K562 (cell line): ENCODE data around the gene TMEM158. TPM values are rescaled to one million over a fixed set of nuclear protein-coding genes. Genes with fewer than 3 reads are reported as not detected.

Source experiments
- ATAC-seq: fragments of 200-7000 bp; cut with Tn5 transposase; 3 replicates; pipeline ENCODE4 v1.9.1; 2020; ENCODE audit warnings: moderate library complexity
- BruUV-seq: library from RNA; stranded (reverse); fragments of 400-500 nt; replicated peaks from 2 replicates; lab custom pipeline; 2021; lab: Mats Ljungman, UMichigan
- CTCF ChIA-PET: fragments of 300-600 bp; formaldehyde crosslinking; extraction: SDS; loops from one replicate; lab custom pipeline; 2021; ENCODE audit warnings: low intra/inter-chr PET ratio; lab: Yijun Ruan, JAX
- POLR2A ChIA-PET: fragments of 300-600, 350-650 bp; sonication (Branson Sonifier 250); formaldehyde crosslinking; extraction: SDS; loops from one replicate; lab custom pipeline; 2021; ENCODE audit warnings: antibody characterized with exemption, inconsistent platforms; lab: Yijun Ruan, JAX
- DNase-seq, 4 experiments: peaks; one replicate each; pipeline versions ENCODE4 v3.0.0 to v3.0.0-alpha.2; 2011 to 2018; ENCODE audit warnings: low spot score in 3 of 4, mixed read lengths in 3 of 4; ENCODE audit errors: extremely low read depth in 1 of 4
- FAIRE-seq: peaks from 2 replicates; lab custom pipeline; 2011; peaks lifted over from hg19 to GRCh38; lab: Jason Lieb, UNC
- H2AFZ ChIP-seq: 2 replicates; pipeline ENCODE4 v1.6.0; 2011; ENCODE audit warnings: low read depth, low read length, control low read depth, inconsistent platforms
- H3K27ac ChIP-seq: fragments of 200-600 bp; 3 replicates; pipeline ENCODE4 v1.8.0; 2011; ENCODE audit warnings: low read depth, mild to moderate bottlenecking, control low read depth, inconsistent platforms, low read length, moderate library complexity, mixed read lengths; ENCODE audit errors: extremely low read depth
- H3K27me3 ChIP-seq, 2 experiments: fragments of 300-600 bp in 1 of 2; 2 replicates in 1 of 2; 3 replicates in 1 of 2; pipeline versions ENCODE4 v1.6.0 to v1.8.0; 2011; ENCODE audit warnings: inconsistent platforms in 2 of 2, low read length in 2 of 2, mild to moderate bottlenecking in 1 of 2, mixed read lengths in 1 of 2, moderate library complexity in 1 of 2; ENCODE audit not compliant: control insufficient read depth in 2 of 2, insufficient read depth in 2 of 2
- H3K36me3 ChIP-seq: fragments of 300-600 bp; 3 replicates; pipeline ENCODE4 v1.8.0; 2011; ENCODE audit warnings: mild to moderate bottlenecking, low read length, inconsistent platforms; ENCODE audit not compliant: control insufficient read depth, insufficient read depth
- H3K4me1 ChIP-seq, 2 experiments: fragments of 200-600 bp in 1 of 2; replicated peaks in 1 of 2; 2 replicates in 1 of 2; 3 replicates in 1 of 2; pipeline versions ENCODE4 v1.5.1 to v1.8.0; 2011; ENCODE audit warnings: inconsistent platforms in 2 of 2, low read length in 2 of 2, mild to moderate bottlenecking in 1 of 2, mixed read lengths in 1 of 2, moderate library complexity in 1 of 2; ENCODE audit not compliant: control insufficient read depth in 2 of 2, insufficient read depth in 2 of 2
- H3K4me2 ChIP-seq: 2 replicates; pipeline ENCODE4 v1.6.1; 2011; ENCODE audit warnings: low read length, control low read depth, inconsistent platforms, mixed read lengths; ENCODE audit not compliant: insufficient read depth
- H3K4me3 ChIP-seq: fragments of 200-600 bp; sonication (generic), shearing (Covaris generic); 2 replicates; pipeline ENCODE4 v1.5.1; 2016; ENCODE audit warnings: control low read depth, inconsistent platforms
- H3K79me2 ChIP-seq: fragments of 200-600 bp; 3 replicates; pipeline ENCODE4 v1.8.0; 2011; ENCODE audit warnings: low read length, inconsistent platforms; ENCODE audit not compliant: control insufficient read depth, insufficient read depth
- H3K9ac ChIP-seq, 2 experiments: 2 replicates each; pipeline versions ENCODE4 v1.6.0 to v1.6.1; 2011; ENCODE audit warnings: low read depth in 2 of 2, low read length in 2 of 2, control low read depth in 1 of 2, inconsistent platforms in 1 of 2, mild to moderate bottlenecking in 1 of 2, mixed read lengths in 1 of 2; ENCODE audit not compliant: insufficient read depth in 1 of 2
- H3K9me1 ChIP-seq: one replicate; pipeline ENCODE4 v1.6.0; 2011; ENCODE audit warnings: inconsistent platforms, mild to moderate bottlenecking, low read length, moderate library complexity; ENCODE audit not compliant: control insufficient read depth, insufficient read depth
- H3K9me3 ChIP-seq: replicated peaks from 2 replicates; pipeline ENCODE4 v1.5.1; 2011; ENCODE audit warnings: low read depth, low read length, inconsistent platforms; ENCODE audit not compliant: control insufficient read depth, insufficient read depth
- H4K20me1 ChIP-seq: replicated peaks from 2 replicates; pipeline ENCODE4 v1.6.1; 2011; ENCODE audit warnings: low read length, inconsistent platforms, mixed read lengths; ENCODE audit not compliant: control insufficient read depth, insufficient read depth
- BCL6 ChIP-seq: fragments of 250-450 bp; sonication (Bioruptor Pico); IDR thresholded peaks from 2 replicates; pipeline ENCODE4 v1.4.0; 2020
- CCAR2 ChIP-seq: fragments of 200-400 bp; formaldehyde crosslinking; IDR thresholded peaks from 2 replicates; pipeline ENCODE4 v1.6.1; 2017; ENCODE audit warnings: mild to moderate bottlenecking, low read depth, low read length
- MYBL2 ChIP-seq, 2 experiments: fragments of 450-650 bp in 1 of 2; sonication (generic) in 1 of 2; formaldehyde crosslinking in 1 of 2; IDR thresholded peaks; 2 replicates each; pipeline versions ENCODE4 v1.6.1 to v1.8.1; 2017 to 2022; ENCODE audit warnings: borderline replicate concordance in 1 of 2, inconsistent platforms in 1 of 2, low read depth in 1 of 2, mild to moderate bottlenecking in 1 of 2, missing genetic modification reagents in 1 of 2, moderate library complexity in 1 of 2
- NONO ChIP-seq, 2 experiments: fragments of 200-400 bp in 1 of 2; fragments of 450-650 bp in 1 of 2; formaldehyde crosslinking in 1 of 2; IDR thresholded peaks; 2 replicates each; pipeline ENCODE4 v1.6.1; 2017; ENCODE audit warnings: low read depth in 2 of 2, mild to moderate bottlenecking in 2 of 2, moderate library complexity in 2 of 2, low read length in 1 of 2
- SLC30A9 ChIP-seq: fragments of 250-450 bp; sonication (Bioruptor Pico); IDR thresholded peaks from 2 replicates; pipeline ENCODE4 v1.8.0; 2022; ENCODE audit warnings: mild to moderate bottlenecking, moderate library complexity
- ZNF277 ChIP-seq: fragments of 250-450 bp; sonication (Bioruptor Pico); IDR thresholded peaks from 2 replicates; pipeline ENCODE4 v1.8.0; 2022; ENCODE audit warnings: inconsistent platforms, mild to moderate bottlenecking, moderate library complexity, borderline replicate concordance
- in situ Hi-C: fragments of 300-500 bp; cut with MboI; formaldehyde crosslinking; loops from 4 replicates; pipeline ENCODE4 v1.15.0; 2018; ENCODE audit warnings: inconsistent platforms, mixed read lengths
- intact Hi-C: fragments of 100-400 bp; cut with micrococcal nuclease; formaldehyde crosslinking; loops from 2 replicates; pipeline ENCODE4 v1.14.2; 2022
- polyA plus RNA-seq, 8 experiments: library from polyadenylated mRNA; depleted of rRNA in 4 of 8; stranded (reverse) in 5 of 8; unstranded in 3 of 8; fragments of >200 nt; fragmentation: Nextera tagmentation in 2 of 8; fragmentation: Illumina TruSeq in 1 of 8; extraction: Ambion mirVana in 2 of 8; extraction: Trizol in 1 of 8; gene quantifications; 2 replicates each; pipeline versions ENCODE4 v1.2.1 to v1.2.3, GENCODE V29; 2011 to 2014; ENCODE audit warnings: inconsistent platforms in 1 of 8, missing spikeins in 1 of 8
- total RNA-seq, 7 experiments: library from RNA; depleted of rRNA in 6 of 7; stranded (reverse); fragments of >200 nt in 6 of 7; fragmentation: Illumina TruSeq in 2 of 7; extraction: Trizol in 2 of 7; gene quantifications; 2 replicates each; pipeline versions ENCODE4 v1.2.1 to v1.2.3, GENCODE V29; 2011 to 2021; ENCODE audit warnings: low replicate concordance in 1 of 7

The TMEM158 gene
- total and polyA plus RNA-seq, 9 of the 15 experiments (the other 6 are each of a cell fraction or from before 2014, with no cell fraction given) = 2.2 to 46.5 (median 8.4) TPM

- no peak for TF ChIP-seq ZNF277 (CRISPR knock-in tag)
- no peak for TF ChIP-seq MYBL2 (IDR thresholded peaks at IDR 0.05; ENCODE audit: low read depth)
- TF ChIP-seq MYBL2 (CRISPR knock-in tag; IDR thresholded peaks at IDR 0.05; ENCODE audit: borderline replicate concordance) = no peak
- no peak for TF ChIP-seq BCL6 (CRISPR knock-in tag)
- no peak for TF ChIP-seq NONO (IDR thresholded peaks at IDR 0.05; ENCODE audit: low read depth in 2 of 2, low read length in 1 of 2)
- TF ChIP-seq CCAR2 = no peak
These were observed 8.2 kb upstream of the TMEM158 start (continued) for GRCh38 chr3:45234250-45234649.

GRCh38 chr3:45232521-45232920 is 6.4 kb upstream of the TMEM158 start:
- POLR2A ChIA-PET = interaction anchor here (0.6 to 0.9 kb wide), 4 partner anchors 15 to 191 kb away, joined by 3 to 4 read pairs (median 3); no protein-coding TSS in a partner anchor
- no peaks in the 10 kb centered on the region for H4K20me1 ChIP-seq
- peaks cover 4% of the 10 kb centered on the region; the same call in 1 of the 2 replicates for H3K9me3 ChIP-seq
- H3K9me1 ChIP-seq = no peaks in the 10 kb centered on the region
- no peak overlapping the region for H3K4me2 ChIP-seq
- no peak overlapping the region for H3K9ac ChIP-seq
- no peak overlapping the region for H3K27ac ChIP-seq
- DNase-seq (no peak), FAIRE-seq (no peak), ATAC-seq (no peak)
- in situ Hi-C loops (no loop called here), intact Hi-C loops (no loop called here)
- H3K4me1 ChIP-seq = peaks cover 0 to 7% of the 10 kb centered on the region in 2 experiments; a peak in 3 of 5 replicates
- no peak overlapping the region for H2AFZ ChIP-seq
- no peaks in the 10 kb centered on the region for H3K79me2 ChIP-seq
- no peak overlapping the region for H3K4me3 ChIP-seq
- CTCF ChIA-PET = no interaction called here
- no TSS peak for BruUV-seq
- no peak for TF ChIP-seq SLC30A9
- H3K36me3 ChIP-seq = no peaks in the 10 kb centered on the region; the same call in 2 of the 3 replicates
- H3K27me3 ChIP-seq = peaks cover 25 to 38% of the 10 kb centered on the region in 2 experiments
